GM12878 (cell line): Measurements from ENCODE around the gene CSTA. TPM values are rescaled to one million over a fixed set of nuclear protein-coding genes. Genes with fewer than 3 reads are reported as not detected.

Source experiments
- ATF3 ChIP-seq: IDR thresholded peaks from 2 replicates; pipeline ENCODE4 v1.6.1; 2011; ENCODE audit warnings: low read depth, mild to moderate bottlenecking, low read length, moderate library complexity, borderline replicate concordance; ENCODE audit errors: extremely low read depth
- BCL11A ChIP-seq: IDR thresholded peaks from 2 replicates; pipeline ENCODE4 v1.6.1; 2011; ENCODE audit warnings: low read depth, low read length
- BCLAF1 ChIP-seq: fragments of 450-650 bp; IDR thresholded peaks from 2 replicates; pipeline ENCODE4 v1.6.1; 2017; ENCODE audit warnings: antibody characterized with exemption, mild to moderate bottlenecking, moderate library complexity
- BMI1 ChIP-seq: fragments of 450-650 bp; IDR thresholded peaks from 2 replicates; pipeline ENCODE4 v1.6.1; 2016; ENCODE audit warnings: mild to moderate bottlenecking, moderate library complexity, borderline replicate concordance
- BRCA1 ChIP-seq: IDR thresholded peaks from 2 replicates; pipeline ENCODE4 v1.6.1; 2011; ENCODE audit warnings: low read depth, low read length, improper control_type of control experiment
- CHD1 ChIP-seq: IDR thresholded peaks from 2 replicates; pipeline ENCODE4 v1.6.1; 2012; ENCODE audit warnings: low read depth, low read length, improper control_type of control experiment
- E2F4 ChIP-seq: IDR thresholded peaks from 2 replicates; pipeline ENCODE4 v1.6.1; 2012; ENCODE audit warnings: low read depth, low read length, improper control_type of control experiment
- EED ChIP-seq: sonication (generic); IDR thresholded peaks from 2 replicates; pipeline ENCODE4 v1.6.1; 2016; ENCODE audit warnings: antibody characterized with exemption, low read depth
- HDAC2 ChIP-seq: fragments of 200-600 bp; sonication (generic); IDR thresholded peaks from 2 replicates; pipeline ENCODE4 v1.6.1; 2017
- HDAC6 ChIP-seq: fragments of 200-600 bp; sonication (generic); IDR thresholded peaks from one replicate; pipeline ENCODE4 v1.8.0; 2017; ENCODE audit warnings: antibody characterized with exemption; ENCODE audit not compliant: unreplicated experiment
- IKZF1 ChIP-seq: fragments of 450-650 bp; conservative IDR thresholded peaks from 2 replicates; pipeline ENCODE4 v1.6.1; 2017; ENCODE audit warnings: antibody characterized with exemption, mild to moderate bottlenecking
- MLLT1 ChIP-seq: fragments of 450-650 bp; IDR thresholded peaks from 2 replicates; pipeline ENCODE4 v1.6.1; 2016; ENCODE audit warnings: mild to moderate bottlenecking
- MYB ChIP-seq: fragments of 150-350 bp; IDR thresholded peaks from 2 replicates; pipeline ENCODE4 v1.6.1; 2014; ENCODE audit warnings: mild to moderate bottlenecking, low read depth, low read length, borderline replicate concordance
- NFXL1 ChIP-seq: fragments of 450-650 bp; IDR thresholded peaks from 2 replicates; pipeline ENCODE4 v1.6.1; 2017; ENCODE audit warnings: antibody characterized with exemption, mild to moderate bottlenecking, borderline replicate concordance
- POLR2A ChIP-seq: IDR thresholded peaks from 2 replicates; pipeline ENCODE4 v1.6.1; 2011; ENCODE audit warnings: low read depth, mild to moderate bottlenecking, low read length
- POU2F2 ChIP-seq: IDR thresholded peaks from 3 replicates; pipeline ENCODE4 v1.6.1; 2011; ENCODE audit warnings: low read depth, mild to moderate bottlenecking, low read length, borderline replicate concordance
- REST ChIP-seq: IDR thresholded peaks from 2 replicates; pipeline ENCODE4 v1.6.1; 2012; ENCODE audit warnings: mild to moderate bottlenecking, low read depth, low read length
- SMAD1 ChIP-seq: fragments of 450-650 bp; IDR thresholded peaks from 2 replicates; pipeline ENCODE4 v1.6.1; 2018; ENCODE audit warnings: mild to moderate bottlenecking, low read depth; ENCODE audit not compliant: partially characterized antibody
- SPI1 ChIP-seq: IDR thresholded peaks from 2 replicates; pipeline ENCODE4 v1.6.1; 2011; ENCODE audit warnings: low read depth, mild to moderate bottlenecking, low read length, moderate library complexity, borderline replicate concordance; ENCODE audit not compliant: insufficient read depth
- TAF1 ChIP-seq: IDR thresholded peaks from 2 replicates; pipeline ENCODE4 v1.6.1; 2011; ENCODE audit warnings: mild to moderate bottlenecking, low read depth, low read length, borderline replicate concordance
- TBL1XR1 ChIP-seq: IDR thresholded peaks from 2 replicates; pipeline ENCODE4 v1.6.1; 2012; ENCODE audit warnings: low read depth, low read length, improper control_type of control experiment
- YY1 ChIP-seq: IDR thresholded peaks from 2 replicates; pipeline ENCODE4 v1.6.1; 2011; ENCODE audit warnings: low read depth, mild to moderate bottlenecking, low read length
- polyA plus RNA-seq, 11 experiments: library from polyadenylated mRNA; depleted of rRNA in 4 of 11; unstranded in 6 of 11; stranded (reverse) in 5 of 11; fragments of >200 nt; fragmentation: Nextera tagmentation in 4 of 11; fragmentation: Illumina TruSeq in 1 of 11; extraction: Ambion mirVana in 4 of 11; extraction: Trizol in 1 of 11; gene quantifications; 1 replicate in 1 of 11; 2 replicates in 10 of 11; pipeline versions ENCODE4 v1.2.1 to v1.2.3, GENCODE V29; 2011 to 2016; ENCODE audit warnings: inconsistent platforms in 2 of 11, missing spikeins in 2 of 11, low read depth in 1 of 11
- total RNA-seq, 4 experiments: library from RNA; depleted of rRNA in 3 of 4; stranded (reverse); fragments of >200 nt in 3 of 4; fragmentation: Illumina TruSeq in 1 of 4; extraction: Trizol in 1 of 4; gene quantifications; 2 replicates each; pipeline versions ENCODE4 v1.2.1 to v1.2.3, GENCODE V29; 2013 to 2021

The CSTA gene
- total and polyA plus RNA-seq, 10 of the 15 experiments (the other 5 are each of a cell fraction or from before 2014, with no cell fraction given), result 1.8 to 6.7 (median 3.4) TPM

- peak; percentile 98 for TF ChIP-seq HDAC2
- no peak; the same call in 1 of the 2 replicates for TF ChIP-seq EED
- peak; percentile 90 for TF ChIP-seq TAF1
- TF ChIP-seq POU2F2, result 0 out of 3 replicates have a peak, but pooled peaks have one; percentile 19
- no peak for TF ChIP-seq TBL1XR1
- TF ChIP-seq CHD1, result no peak
- TF ChIP-seq E2F4, result no peak
- no peak for TF ChIP-seq ATF3
- peak; percentile 71 for TF ChIP-seq MLLT1
- TF ChIP-seq YY1, result peak; percentile 99
- TF ChIP-seq BCLAF1, result no peak
- no peak for TF ChIP-seq BCL11A
- TF ChIP-seq HDAC6, result no peak
- TF ChIP-seq BMI1, result no peak
- TF ChIP-seq BRCA1, result no peak
- peak; percentile 49 for TF ChIP-seq IKZF1
- TF ChIP-seq REST, result no peak
- TF ChIP-seq SPI1, result no peak
- peak; percentile 17 for TF ChIP-seq SMAD1
- no peak for TF ChIP-seq NFXL1
- TF ChIP-seq POLR2A, result peak; percentile 83
- no peak for TF ChIP-seq MYB
These were observed 58.0 kb downstream of the CSTA start, which contains the start of gene MIX23 (continued) for GRCh38 chr3:122382888-122383666.
